Lower leg skin (tissue), 4 donors: ENCODE measurements around the gene CTDSP2. TPM values are rescaled to one million over a fixed set of nuclear protein-coding genes. Genes with fewer than 3 reads are reported as not detected.

Experiments used
- DNase-seq, 2 donors: peaks; one replicate each; pipeline ENCODE4 v3.0.0-alpha.2; 2019; ENCODE audit warnings: low spot score in 2 of 2
- H3K4me3 ChIP-seq: fragments of 200-600 bp; sonication (generic); 2 replicates; pipeline ENCODE4 v1.5.1; 2017; ENCODE audit warnings: mild to moderate bottlenecking, low read depth; ENCODE audit not compliant: poor library complexity, severe bottlenecking
- POLR2A ChIP-seq, 2 donors: fragments of 450-650 bp; IDR thresholded peaks; one replicate each; pipeline ENCODE4 v1.6.1; 2016 to 2017; ENCODE audit warnings: antibody characterized with exemption in 2 of 2, mild to moderate bottlenecking in 1 of 2, moderate library complexity in 1 of 2
- WGBS, 2 donors: methylation state at CpG; one replicate each; pipeline ENCODE4 v1.1.5; 2018; 5-methylcytosine and 5-hydroxymethylcytosine counted together
- intact Hi-C: fragments of 100-400 bp; cut with DNase I; formaldehyde crosslinking; loops from one replicate; pipeline ENCODE4 v1.15.0; 2023; ENCODE audit warnings: low total_unique reads
- total RNA-seq, 4 donors: library from RNA; depleted of rRNA; stranded (reverse); fragments of >200 nt; gene quantifications; one replicate each; pipeline ENCODE4 v1.1.0, GENCODE V29; 2016
- TF ChIP-seq, protein P1 (sequence below), 3 donors: fragments of 450-650 bp; IDR thresholded peaks; one replicate each; pipeline ENCODE4 v1.5.1; 2016; ENCODE audit warnings: antibody characterized with exemption in 3 of 3, mild to moderate bottlenecking in 3 of 3, moderate library complexity in 2 of 3

Gene CTDSP2
- total RNA-seq, 4 donors from 2014 or later: 129 to 174 (median 169) TPM

DNA sequence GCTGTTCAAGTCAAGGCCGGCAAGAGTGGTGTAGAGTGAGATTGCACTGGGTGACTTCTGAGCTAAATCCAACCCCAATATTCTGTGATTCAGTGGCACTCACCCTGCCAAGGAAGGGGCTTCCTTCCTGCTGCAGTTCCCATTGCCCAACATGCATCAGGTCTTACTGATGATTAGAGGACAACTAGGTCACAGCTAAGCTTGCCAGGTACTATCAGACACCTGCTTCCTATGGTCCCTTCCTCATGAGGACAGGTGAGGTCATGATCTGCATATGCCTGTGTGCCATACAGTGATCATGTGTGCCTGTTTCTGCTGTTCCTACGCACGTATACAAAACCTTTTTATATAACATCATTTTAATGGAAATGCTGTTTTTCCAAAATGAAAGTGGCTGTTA, 1.7 kb upstream of the CTDSP2 start:
- no peak overlapping the region for H3K4me3 ChIP-seq
- DNase-seq: no peak
- 85 to 88% methylated on average over 3 of the region's 3 CpGs for WGBS, 2 donors
- intact Hi-C loops: no loop called here
- TF ChIP-seq, protein P1, sequence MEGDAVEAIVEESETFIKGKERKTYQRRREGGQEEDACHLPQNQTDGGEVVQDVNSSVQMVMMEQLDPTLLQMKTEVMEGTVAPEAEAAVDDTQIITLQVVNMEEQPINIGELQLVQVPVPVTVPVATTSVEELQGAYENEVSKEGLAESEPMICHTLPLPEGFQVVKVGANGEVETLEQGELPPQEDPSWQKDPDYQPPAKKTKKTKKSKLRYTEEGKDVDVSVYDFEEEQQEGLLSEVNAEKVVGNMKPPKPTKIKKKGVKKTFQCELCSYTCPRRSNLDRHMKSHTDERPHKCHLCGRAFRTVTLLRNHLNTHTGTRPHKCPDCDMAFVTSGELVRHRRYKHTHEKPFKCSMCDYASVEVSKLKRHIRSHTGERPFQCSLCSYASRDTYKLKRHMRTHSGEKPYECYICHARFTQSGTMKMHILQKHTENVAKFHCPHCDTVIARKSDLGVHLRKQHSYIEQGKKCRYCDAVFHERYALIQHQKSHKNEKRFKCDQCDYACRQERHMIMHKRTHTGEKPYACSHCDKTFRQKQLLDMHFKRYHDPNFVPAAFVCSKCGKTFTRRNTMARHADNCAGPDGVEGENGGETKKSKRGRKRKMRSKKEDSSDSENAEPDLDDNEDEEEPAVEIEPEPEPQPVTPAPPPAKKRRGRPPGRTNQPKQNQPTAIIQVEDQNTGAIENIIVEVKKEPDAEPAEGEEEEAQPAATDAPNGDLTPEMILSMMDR (IDR thresholded peaks at IDR 0.05): no peak
- no peak for TF ChIP-seq POLR2A (IDR thresholded peaks at IDR 0.05)

DNA sequence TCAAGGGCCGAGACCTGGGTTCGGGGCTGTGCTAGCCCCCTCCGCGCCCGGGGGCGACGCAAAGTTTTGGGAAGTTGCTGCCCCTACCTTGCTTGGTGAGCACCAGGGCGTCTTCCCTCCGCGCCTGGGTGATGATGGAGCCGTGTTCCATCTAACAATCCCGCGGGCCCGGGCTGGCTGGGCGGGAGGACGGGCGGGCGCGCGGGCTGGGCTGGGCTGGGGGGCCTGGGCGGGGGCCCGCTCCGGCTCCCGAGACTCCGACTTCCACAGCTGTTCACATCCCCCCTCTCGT, 298 bp downstream of the CTDSP2 start:
- TF ChIP-seq POLR2A (IDR thresholded peaks at IDR 0.05): no peak
- TF ChIP-seq, protein P1 (IDR thresholded peaks at IDR 0.05): no peak
- H3K4me3 ChIP-seq: peak overlapping the region; percentile 98
- 0 to 1% methylated on average over 6 to 13 of the region's 26 CpGs for WGBS, 2 donors
- no peak for DNase-seq
- intact Hi-C loops: no loop called here

DNA sequence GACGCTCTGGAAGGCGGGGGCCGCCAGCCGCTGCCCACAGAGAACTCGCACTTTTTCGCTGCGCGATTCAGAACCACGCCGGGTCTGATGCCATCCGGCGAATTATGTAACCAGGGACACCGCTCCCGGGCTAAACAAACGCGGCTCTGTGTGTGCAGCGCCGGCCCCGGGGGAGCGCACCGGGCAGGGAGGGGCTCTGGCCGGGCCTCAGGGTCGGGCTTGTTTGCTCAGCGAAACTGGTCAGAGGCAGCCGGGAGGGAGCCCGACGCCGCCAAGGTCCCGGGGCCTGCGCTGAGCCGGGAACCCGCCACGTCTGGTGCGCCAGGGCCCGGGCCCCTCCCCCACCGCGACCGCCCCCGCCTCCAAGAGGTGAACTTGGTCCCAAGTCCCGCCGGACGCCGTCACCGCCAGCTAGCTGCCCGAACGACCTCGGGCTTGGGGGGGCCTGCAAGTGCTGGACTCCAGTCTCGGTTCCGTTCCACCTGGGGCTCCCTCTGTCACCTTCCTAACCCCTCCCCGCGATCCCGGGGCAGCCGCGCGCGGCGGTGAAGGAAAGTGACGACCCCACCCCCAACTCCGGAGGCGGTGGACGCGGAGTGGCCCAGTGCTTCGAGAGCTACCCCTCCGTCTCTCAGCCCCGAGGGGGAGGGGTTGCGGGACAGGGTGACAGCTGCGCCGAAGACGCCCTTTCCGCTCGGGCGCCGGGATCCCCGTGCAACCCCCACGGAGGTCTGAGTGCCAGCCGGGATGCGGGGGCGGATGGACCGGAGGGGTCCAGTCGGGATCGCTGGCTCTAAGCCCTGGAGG, 848 bp downstream of the CTDSP2 start:
- WGBS, 2 donors: 0 to 1% methylated on average over 44 to 59 of the region's 81 CpGs
- no peak for TF ChIP-seq POLR2A (IDR thresholded peaks at IDR 0.05)
- TF ChIP-seq, protein P1 (IDR thresholded peaks at IDR 0.05): no peak
- DNase-seq: peak; percentile 65 to 94
- intact Hi-C loops: no loop called here
- H3K4me3 ChIP-seq: peak overlapping the region; percentile 98

DNA sequence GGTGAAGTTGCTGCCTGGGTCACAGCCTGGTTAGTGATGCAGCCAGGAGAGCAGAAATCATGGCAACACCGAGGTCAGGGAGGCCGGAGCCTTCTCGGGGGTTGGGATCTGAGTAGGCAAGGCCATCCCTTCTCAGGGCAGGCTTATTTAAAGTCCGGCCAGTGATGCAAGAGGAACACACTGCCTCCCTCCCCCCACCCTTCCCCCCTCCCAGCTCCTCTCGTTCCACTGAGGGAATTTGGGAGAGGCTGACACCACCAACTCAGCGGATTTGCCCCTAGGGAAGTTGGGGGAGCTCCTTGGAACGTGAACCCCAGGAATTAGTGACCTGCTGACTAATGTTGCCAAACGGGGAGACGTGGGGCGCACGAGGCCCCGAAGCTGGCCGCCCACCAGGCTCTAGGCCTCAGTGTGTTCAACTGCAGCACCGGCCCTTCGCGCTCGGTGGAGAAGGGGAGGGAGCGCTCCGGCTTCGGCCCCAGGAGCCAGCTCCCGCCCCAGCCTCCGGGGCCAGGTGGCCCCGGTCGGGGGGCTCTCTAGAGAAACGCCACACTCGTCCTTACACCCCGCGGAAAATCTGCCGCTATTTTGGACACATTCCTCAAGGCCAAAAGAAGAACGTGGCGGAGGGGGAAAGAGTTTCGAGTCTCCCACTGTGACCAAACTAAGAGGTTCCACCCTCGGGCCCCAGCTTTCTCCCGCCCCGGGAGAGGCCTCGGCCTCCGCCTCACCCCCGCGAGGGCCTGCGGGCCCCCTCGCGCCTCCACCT, 1.6 kb downstream of the CTDSP2 start:
- peak; percentile 73 to 93 for DNase-seq
- intact Hi-C loops: no loop called here
- peak overlapping the region; percentile 98 for H3K4me3 ChIP-seq
- TF ChIP-seq, protein P1 (IDR thresholded peaks at IDR 0.05): no peak
- TF ChIP-seq POLR2A (IDR thresholded peaks at IDR 0.05): no peak
- WGBS, 2 donors: 1% methylated on average over 32 to 41 of the region's 42 CpGs

DNA sequence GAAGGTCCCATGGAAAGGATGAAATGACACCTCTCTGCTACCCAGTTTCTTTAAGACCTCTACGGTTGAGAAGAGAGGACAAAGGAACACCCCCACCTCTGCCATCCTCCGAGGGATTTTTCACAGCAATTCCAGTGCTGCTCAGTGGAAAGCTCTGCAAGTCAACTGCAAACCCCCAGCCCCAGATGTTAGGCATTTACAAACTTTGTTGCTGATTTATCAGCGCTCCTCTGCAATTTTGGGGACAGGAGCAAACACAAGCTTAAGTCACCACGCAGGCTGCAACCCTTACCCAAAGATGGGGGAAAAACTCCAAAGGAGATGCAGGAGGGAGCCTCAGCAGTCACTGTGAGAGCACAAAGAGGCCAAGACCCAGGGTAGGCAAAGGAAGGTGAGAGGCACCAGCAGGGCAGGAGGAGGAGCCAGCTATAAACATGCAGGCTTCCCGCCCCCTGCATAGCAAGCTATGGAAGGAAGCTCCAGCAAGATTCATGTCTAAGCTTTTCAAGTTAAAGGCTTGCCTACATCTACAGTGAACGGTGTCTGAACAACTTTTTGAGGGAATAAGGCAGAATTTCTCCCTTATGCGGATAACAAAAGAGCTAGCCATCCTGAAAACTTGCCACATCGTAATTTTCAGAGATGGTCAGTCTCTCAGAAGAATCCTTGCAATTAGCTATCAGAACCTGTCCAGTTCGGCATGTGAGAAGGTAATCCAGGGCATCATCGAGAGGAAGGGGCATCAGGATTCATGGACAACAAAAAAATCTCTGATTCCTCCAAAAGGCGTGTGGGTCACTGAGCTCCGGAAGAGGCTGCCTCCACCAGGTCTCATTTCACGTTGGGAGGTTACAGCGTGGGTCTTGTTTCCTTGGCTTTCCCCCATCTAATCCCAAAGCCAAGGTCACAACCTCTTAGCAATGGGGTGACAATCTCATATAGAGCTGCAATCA, 3.9 kb downstream of the CTDSP2 start:
- no peak for DNase-seq
- intact Hi-C loops: no loop called here
- H3K4me3 ChIP-seq: no peak overlapping the region
- WGBS, 2 donors: 27 to 30% methylated on average over 14 of the region's 14 CpGs
- TF ChIP-seq, protein P1 (IDR thresholded peaks at IDR 0.05): no peak
- TF ChIP-seq POLR2A (IDR thresholded peaks at IDR 0.05): no peak
